ENCODE measurements around the gene LUC7L.

GRCh38 chr16:146646-147045 is 82.6 kb downstream of the LUC7L start:
- no peak for TF ChIP-seq EZH2 (IDR thresholded peaks at IDR 0.05)
- TF ChIP-seq POLR2AphosphoS5 (IDR thresholded peaks at IDR 0.05; ENCODE audit: borderline replicate concordance, low read depth, low read length), result no peak
- TF ChIP-seq FOXP2 (optimal IDR thresholded peaks at IDR 0.05; ENCODE audit: control extremely low read depth, extremely low read length, insufficient read depth), result no peak

All from SK-N-MC (cell line).